ENCODE data around the gene FHL2.
A peak's percentile ranks its signal among the peaks of the same experiment; 100 is the strongest.

GRCh38 chr2:105396254-105397024, 2.4 kb downstream of the FHL2 start:
- TF ChIP-seq CTCF (IDR thresholded peaks at IDR 0.05) (no peak), POLR2A (IDR thresholded peaks at IDR 0.05) (peak; percentile 21)

All from Peyer's patch (tissue), 4 donors.